PC-9 (cell line): ENCODE data around the gene SHOC2.

Source experiments
- CTCF ChIP-seq: fragments of 200-600 bp; sonication (generic); conservative IDR thresholded peaks from 2 replicates; pipeline ENCODE4 v1.6.1; 2017; ENCODE audit warnings: mixed run types, antibody characterized with exemption, mild to moderate bottlenecking, moderate library complexity
- EZH2 ChIP-seq: fragments of 200-600 bp; sonication (generic); IDR thresholded peaks from 2 replicates; pipeline ENCODE4 v1.8.0; 2017; ENCODE audit warnings: antibody characterized with exemption, low read depth

GRCh38 chr10:110893559-110894179 is 25.7 kb upstream of the SHOC2 start:
- TF ChIP-seq CTCF (peak; percentile 65), EZH2 (no peak)
